ENCODE data around the gene DRD3.

DRD3 gene

GRCh38 chr3:114101101-114101500 is 77.8 kb downstream of the DRD3 start:
- TF ChIP-seq EZH2phosphoT487 (IDR thresholded peaks at IDR 0.05; ENCODE audit: borderline replicate concordance, low read length), result no peak
- TF ChIP-seq CTCF (IDR thresholded peaks at IDR 0.05; ENCODE audit: low read depth, low read length, poor library complexity, severe bottlenecking), result no peak
- H3K36me3 ChIP-seq (ENCODE audit: control insufficient read depth, low read length), result no peaks in the 10 kb centered on the region
- no peaks in the 10 kb centered on the region for H3F3A ChIP-seq (ENCODE audit: control insufficient read depth, insufficient read depth)
- H3K27me3 ChIP-seq (ENCODE audit: control insufficient read depth, low read length), result 0 out of 2 replicates have a peak, but pooled peaks cover 5% of the 10 kb centered on the region
- H3K79me2 ChIP-seq (ENCODE audit: control insufficient read depth, low read length), result no peaks in the 10 kb centered on the region
- H3K9me2 ChIP-seq (replicated peaks; ENCODE audit: control insufficient read depth, low read length), result no peaks in the 10 kb centered on the region
- no peak overlapping the region for H3K27ac ChIP-seq (ENCODE audit: low read depth, low read length)
- H3K9me3 ChIP-seq (ENCODE audit: control insufficient read depth, insufficient read depth, low read length), result no peaks in the 10 kb centered on the region
- H4K20me1 ChIP-seq (ENCODE audit: control insufficient read depth, insufficient read depth, low read depth, low read length), result no peaks in the 10 kb centered on the region
- H3K4me3 ChIP-seq (ENCODE audit: low read length), result no peak overlapping the region
- no peak overlapping the region for H3K4me2 ChIP-seq (ENCODE audit: low read length)
- H3K4me1 ChIP-seq (ENCODE audit: control insufficient read depth, low read length), result no peaks in the 10 kb centered on the region

- Histone ChIP-seq H4K20me1 (ENCODE audit: control insufficient read depth, insufficient read depth, low read depth, low read length) (no peaks in the 10 kb centered on the region), H3F3A (ENCODE audit: control insufficient read depth, insufficient read depth) (no peaks in the 10 kb centered on the region), H3K9me3 (ENCODE audit: control insufficient read depth, insufficient read depth, low read length) (no peaks in the 10 kb centered on the region), H3K4me1 (ENCODE audit: control insufficient read depth, low read length) (no peaks in the 10 kb centered on the region), H3K9me2 (replicated peaks; ENCODE audit: control insufficient read depth, low read length) (no peaks in the 10 kb centered on the region), H3K36me3 (ENCODE audit: control insufficient read depth, low read length) (no peaks in the 10 kb centered on the region), H3K79me2 (ENCODE audit: control insufficient read depth, low read length) (no peaks in the 10 kb centered on the region), H3K27ac (ENCODE audit: low read depth, low read length) (no peak overlapping the region), H3K4me3 (ENCODE audit: low read length) (no peak overlapping the region), H3K4me2 (ENCODE audit: low read length) (no peak overlapping the region), H3K27me3 (ENCODE audit: control insufficient read depth, low read length) (0 out of 2 replicates have a peak, but pooled peaks cover 5% of the 10 kb centered on the region)
- TF ChIP-seq CTCF (IDR thresholded peaks at IDR 0.05; ENCODE audit: low read depth, low read length, poor library complexity, severe bottlenecking), result no peak
- no peak for TF ChIP-seq EZH2phosphoT487 (IDR thresholded peaks at IDR 0.05; ENCODE audit: borderline replicate concordance, low read length)
Measured at GRCh38 chr3:114095796-114096195, 83.1 kb downstream of the DRD3 start.

- H3K9me3 ChIP-seq (ENCODE audit: control insufficient read depth, insufficient read depth, low read length), result no peaks in the 10 kb centered on the region
- H4K20me1 ChIP-seq (ENCODE audit: control insufficient read depth, insufficient read depth, low read depth, low read length), result no peaks in the 10 kb centered on the region
- H3K27ac ChIP-seq (ENCODE audit: low read depth, low read length), result no peak overlapping the region
- no peaks in the 10 kb centered on the region for H3K4me1 ChIP-seq (ENCODE audit: control insufficient read depth, low read length)
- H3K36me3 ChIP-seq (ENCODE audit: control insufficient read depth, low read length), result no peaks in the 10 kb centered on the region
- H3K4me2 ChIP-seq (ENCODE audit: low read length), result no peak overlapping the region
- no peaks in the 10 kb centered on the region for H3K9me2 ChIP-seq (replicated peaks; ENCODE audit: control insufficient read depth, low read length)
- no peaks in the 10 kb centered on the region for H3F3A ChIP-seq (ENCODE audit: control insufficient read depth, insufficient read depth)
- H3K79me2 ChIP-seq (ENCODE audit: control insufficient read depth, low read length), result no peaks in the 10 kb centered on the region
- TF ChIP-seq EZH2phosphoT487 (IDR thresholded peaks at IDR 0.05; ENCODE audit: borderline replicate concordance, low read length) (no peak), CTCF (IDR thresholded peaks at IDR 0.05; ENCODE audit: low read depth, low read length, poor library complexity, severe bottlenecking) (no peak)
- 0 out of 2 replicates have a peak, but pooled peaks cover 5% of the 10 kb centered on the region for H3K27me3 ChIP-seq (ENCODE audit: control insufficient read depth, low read length)
- no peak overlapping the region for H3K4me3 ChIP-seq (ENCODE audit: low read length)
Measured at GRCh38 chr3:114093596-114093995, 85.3 kb downstream of the DRD3 start.

Measured in DOHH2 (cell line).